Transverse colon (tissue), 4 donors: Measurements from ENCODE around the gene AP1S2.
"Not testable (repeated sequence)": the region's sequence is repeated elsewhere in the genome, so short reads cannot be mapped to it uniquely, and the experiment has no call there.

Experiments used
- CTCF ChIP-seq, 5 experiments: fragments of 200-600 bp in 3 of 5; fragments of 450-650 bp in 2 of 5; sonication (generic) in 3 of 5; IDR thresholded peaks; 1 replicate in 2 of 5; 2 replicates in 3 of 5; pipeline ENCODE4 v1.5.1; 2016 to 2017; ENCODE audit warnings: antibody characterized with exemption in 5 of 5, inconsistent platforms in 3 of 5, mild to moderate bottlenecking in 2 of 5, moderate library complexity in 1 of 5
- POLR2A ChIP-seq: fragments of 450-650 bp; IDR thresholded peaks from one replicate; pipeline ENCODE4 v1.6.1; 2016; ENCODE audit warnings: antibody characterized with exemption, mild to moderate bottlenecking, moderate library complexity
- POLR2AphosphoS5 ChIP-seq, 3 donors: sonication (generic); formaldehyde crosslinking; IDR thresholded peaks; one replicate each; pipeline ENCODE4 v1.6.1; 2016; ENCODE audit warnings: antibody characterized with exemption in 3 of 3

DNA sequence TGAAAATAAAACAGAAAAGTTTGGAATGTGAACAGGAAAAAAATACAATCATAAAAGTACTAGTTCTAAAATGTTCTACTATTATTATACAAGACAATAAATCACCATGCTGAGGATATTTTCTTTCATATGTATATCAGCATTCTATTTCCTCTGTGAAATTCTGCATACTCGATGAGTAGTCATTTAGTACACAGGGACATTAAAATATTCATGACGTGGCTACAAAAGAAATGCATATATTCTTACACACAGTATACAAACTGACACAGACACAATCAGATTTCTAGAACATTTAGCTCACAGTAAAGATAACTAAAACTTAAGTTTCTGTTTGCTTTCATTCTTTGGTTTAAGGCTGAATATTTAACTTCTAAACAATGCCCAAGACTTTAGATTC is 23.3 kb downstream of the AP1S2 start:
- not testable (repeated sequence) for TF ChIP-seq CTCF (IDR thresholded peaks at IDR 0.05); POLR2A; POLR2AphosphoS5 (IDR thresholded peaks at IDR 0.05)
